Vagina (tissue), 2 donors: ENCODE results near the gene DUSP15. TPM values are rescaled to one million over a fixed set of nuclear protein-coding genes. Genes with fewer than 3 reads are reported as not detected.
A peak's percentile ranks its signal among the peaks of the same experiment; 100 is the strongest.

ENCODE experiments used
- DNase-seq, 2 donors: peaks; one replicate each; pipeline ENCODE4 v3.0.0-alpha.2; 2017; ENCODE audit errors: extremely low spot score in 2 of 2
- H3K27ac ChIP-seq: fragments of 200-600 bp; sonication (generic); one replicate; pipeline ENCODE4 v1.5.1; 2019
- H3K27me3 ChIP-seq: fragments of 200-600 bp; sonication (generic); one replicate; pipeline ENCODE4 v1.5.1; 2019
- H3K36me3 ChIP-seq, 2 donors: fragments of 200-600 bp; sonication (generic); one replicate each; pipeline ENCODE4 v1.5.1; 2017 to 2019
- H3K4me1 ChIP-seq: fragments of 200-600 bp; sonication (generic); one replicate; pipeline ENCODE4 v1.5.1; 2019
- H3K4me3 ChIP-seq, 2 donors: fragments of 200-600 bp; sonication (generic); 1 replicate in 1 of 2; 2 replicates in 1 of 2; pipeline ENCODE4 v1.5.1; 2016 to 2019
- H3K9me3 ChIP-seq: fragments of 200-600 bp; sonication (generic); one replicate; pipeline ENCODE4 v1.5.1; 2019
- POLR2A ChIP-seq, 2 donors: fragments of 450-650 bp; IDR thresholded peaks; one replicate each; pipeline ENCODE4 v1.6.1; 2017; ENCODE audit warnings: antibody characterized with exemption in 2 of 2, mild to moderate bottlenecking in 2 of 2, moderate library complexity in 2 of 2
- POLR2AphosphoS5 ChIP-seq, 2 donors: sonication (generic); formaldehyde crosslinking; IDR thresholded peaks; one replicate each; pipeline ENCODE4 v1.9.0; 2017; ENCODE audit warnings: antibody characterized with exemption in 2 of 2, mild to moderate bottlenecking in 2 of 2, low read depth in 1 of 2; ENCODE audit not compliant: insufficient read depth in 1 of 2
- intact Hi-C: fragments of 100-400 bp; cut with DNase I; formaldehyde crosslinking; loops from one replicate; pipeline ENCODE4 v1.15.1; 2023
- total RNA-seq: library from RNA; depleted of rRNA; stranded (reverse); fragments of >200 nt; gene quantifications from one replicate; pipeline ENCODE4 v1.2.3, GENCODE V29; 2016
- TF ChIP-seq, protein P1 (sequence below), 3 experiments: fragments of 450-650 bp in 2 of 3; fragments of 200-600 bp in 1 of 3; sonication (generic) in 1 of 3; IDR thresholded peaks; one replicate each; pipeline ENCODE4 v1.5.1; 2017 to 2019; ENCODE audit warnings: antibody characterized with exemption in 3 of 3, mild to moderate bottlenecking in 2 of 3, moderate library complexity in 2 of 3

DUSP15 gene
- total RNA-seq, 1 donor from 2014 or later, result 2.5 TPM

GRCh38 chr20:31824554-31825313, 45.6 kb downstream of the DUSP15 start:
- TF ChIP-seq POLR2AphosphoS5 (IDR thresholded peaks at IDR 0.05; ENCODE audit: insufficient read depth in 1 of 2, low read depth in 1 of 2) (no peak), POLR2A (IDR thresholded peaks at IDR 0.05) (no peak)
- TF ChIP-seq, protein P1, sequence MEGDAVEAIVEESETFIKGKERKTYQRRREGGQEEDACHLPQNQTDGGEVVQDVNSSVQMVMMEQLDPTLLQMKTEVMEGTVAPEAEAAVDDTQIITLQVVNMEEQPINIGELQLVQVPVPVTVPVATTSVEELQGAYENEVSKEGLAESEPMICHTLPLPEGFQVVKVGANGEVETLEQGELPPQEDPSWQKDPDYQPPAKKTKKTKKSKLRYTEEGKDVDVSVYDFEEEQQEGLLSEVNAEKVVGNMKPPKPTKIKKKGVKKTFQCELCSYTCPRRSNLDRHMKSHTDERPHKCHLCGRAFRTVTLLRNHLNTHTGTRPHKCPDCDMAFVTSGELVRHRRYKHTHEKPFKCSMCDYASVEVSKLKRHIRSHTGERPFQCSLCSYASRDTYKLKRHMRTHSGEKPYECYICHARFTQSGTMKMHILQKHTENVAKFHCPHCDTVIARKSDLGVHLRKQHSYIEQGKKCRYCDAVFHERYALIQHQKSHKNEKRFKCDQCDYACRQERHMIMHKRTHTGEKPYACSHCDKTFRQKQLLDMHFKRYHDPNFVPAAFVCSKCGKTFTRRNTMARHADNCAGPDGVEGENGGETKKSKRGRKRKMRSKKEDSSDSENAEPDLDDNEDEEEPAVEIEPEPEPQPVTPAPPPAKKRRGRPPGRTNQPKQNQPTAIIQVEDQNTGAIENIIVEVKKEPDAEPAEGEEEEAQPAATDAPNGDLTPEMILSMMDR (IDR thresholded peaks at IDR 0.05), result no peak
- peaks cover 13% of the 10 kb centered on the region for H3K4me1 ChIP-seq
- DNase-seq, result no peak
- no peaks in the 10 kb centered on the region for H3K36me3 ChIP-seq
- no peak overlapping the region for H3K27ac ChIP-seq
- H3K27me3 ChIP-seq, result no peaks in the 10 kb centered on the region
- no peak overlapping the region for H3K4me3 ChIP-seq
- intact Hi-C loops, result loop anchor here (10.0 kb wide), 1 partner anchor 210 kb away; no protein-coding TSS in a partner anchor
- no peaks in the 10 kb centered on the region for H3K9me3 ChIP-seq

GRCh38 chr20:31824125-31824485, 46.2 kb downstream of the DUSP15 start:
- H3K4me3 ChIP-seq, result no peak overlapping the region
- intact Hi-C loops, result loop anchor here (10.0 kb wide), 1 partner anchor 211 kb away; no protein-coding TSS in a partner anchor
- H3K4me1 ChIP-seq, result peaks cover 13% of the 10 kb centered on the region
- no peaks in the 10 kb centered on the region for H3K27me3 ChIP-seq
- H3K36me3 ChIP-seq, result no peaks in the 10 kb centered on the region
- no peak overlapping the region for H3K27ac ChIP-seq
- TF ChIP-seq POLR2AphosphoS5 (IDR thresholded peaks at IDR 0.05; ENCODE audit: insufficient read depth in 1 of 2, low read depth in 1 of 2) (no peak), POLR2A (IDR thresholded peaks at IDR 0.05) (no peak)
- TF ChIP-seq, protein P1 (IDR thresholded peaks at IDR 0.05), result no peak
- H3K9me3 ChIP-seq, result no peaks in the 10 kb centered on the region
- DNase-seq, result no peak

GRCh38 chr20:31823360-31824124, 46.8 kb downstream of the DUSP15 start:
- intact Hi-C loops, result loop anchor here (10.0 kb wide), 1 partner anchor 211 kb away; no protein-coding TSS in a partner anchor
- H3K36me3 ChIP-seq, result no peaks in the 10 kb centered on the region
- no peak overlapping the region for H3K27ac ChIP-seq
- DNase-seq, result no peak
- H3K4me1 ChIP-seq, result peaks cover 13% of the 10 kb centered on the region
- H3K27me3 ChIP-seq, result no peaks in the 10 kb centered on the region
- no peaks in the 10 kb centered on the region for H3K9me3 ChIP-seq
- no peak overlapping the region for H3K4me3 ChIP-seq
- TF ChIP-seq POLR2AphosphoS5 (IDR thresholded peaks at IDR 0.05; ENCODE audit: insufficient read depth in 1 of 2, low read depth in 1 of 2) (no peak), POLR2A (IDR thresholded peaks at IDR 0.05) (no peak)
- TF ChIP-seq, protein P1 (IDR thresholded peaks at IDR 0.05), result no peak

DNA sequence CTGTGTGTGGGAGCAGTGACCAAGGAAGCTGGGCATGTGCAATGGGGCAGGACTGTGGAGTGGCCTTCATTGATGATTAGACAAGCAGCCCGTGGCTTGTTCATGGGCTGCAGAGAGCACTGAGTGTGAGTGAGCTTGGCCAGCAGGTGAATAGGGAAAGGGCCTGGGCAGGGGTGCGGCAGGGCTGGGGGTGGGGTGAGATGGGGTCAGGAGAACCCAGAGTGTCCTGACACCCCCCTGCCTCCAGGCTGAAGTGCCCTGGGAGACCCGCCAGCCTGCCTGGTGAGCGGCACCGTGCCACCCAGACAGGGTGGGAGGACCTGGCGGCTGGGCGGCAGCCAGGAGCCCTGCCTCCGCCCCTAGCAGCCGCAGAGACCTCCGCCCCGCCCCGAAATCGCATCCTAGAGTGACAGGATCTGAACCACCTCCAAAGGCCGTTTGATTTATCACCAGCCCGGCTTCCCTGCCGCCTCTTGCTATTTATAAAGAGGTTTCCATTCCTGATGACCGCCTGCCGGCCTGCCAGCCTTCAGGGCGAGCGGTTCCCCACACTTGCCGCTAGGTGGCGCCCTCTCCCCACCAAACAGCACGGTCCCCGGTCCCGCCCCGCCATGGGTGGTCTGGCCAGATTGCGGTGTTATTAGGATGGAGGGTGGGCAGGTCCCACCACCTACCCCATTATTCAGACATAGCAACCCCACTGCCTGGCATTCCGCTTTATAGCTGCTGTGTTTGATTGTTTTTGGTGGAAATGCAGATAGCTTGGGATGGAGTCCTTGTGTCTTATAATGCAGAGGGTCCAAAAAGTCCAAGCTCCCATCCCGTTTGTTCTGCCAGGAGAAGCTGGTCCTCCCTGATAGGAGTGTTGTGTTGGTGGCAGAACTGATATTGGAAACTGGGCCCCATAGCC, 47.7 kb downstream of the DUSP15 start:
- H3K27me3 ChIP-seq, result no peaks in the 10 kb centered on the region
- no peak overlapping the region for H3K4me3 ChIP-seq
- no peaks in the 10 kb centered on the region for H3K36me3 ChIP-seq
- no peak for DNase-seq
- no peak overlapping the region for H3K27ac ChIP-seq
- intact Hi-C loops, result loop anchor here (10.0 kb wide), 1 partner anchor 212 kb away; no protein-coding TSS in a partner anchor
- TF ChIP-seq, protein P1 (IDR thresholded peaks at IDR 0.05), result peak; percentile 95 to 99 (median 95)
- TF ChIP-seq POLR2A (IDR thresholded peaks at IDR 0.05) (no peak), POLR2AphosphoS5 (IDR thresholded peaks at IDR 0.05; ENCODE audit: insufficient read depth in 1 of 2, low read depth in 1 of 2) (peak; percentile 23 to 42)
- H3K4me1 ChIP-seq, result peaks cover 13% of the 10 kb centered on the region
- H3K9me3 ChIP-seq, result no peaks in the 10 kb centered on the region
